ENCODE data around the gene PALLD. TPM values are rescaled to one million over a fixed set of nuclear protein-coding genes. Genes with fewer than 3 reads are reported as not detected.

Gene PALLD
- polyA plus RNA-seq, 1 donor (not counting 4 experiments of a cell fraction or from before 2014, with no cell fraction given) = 136 TPM

DNA sequence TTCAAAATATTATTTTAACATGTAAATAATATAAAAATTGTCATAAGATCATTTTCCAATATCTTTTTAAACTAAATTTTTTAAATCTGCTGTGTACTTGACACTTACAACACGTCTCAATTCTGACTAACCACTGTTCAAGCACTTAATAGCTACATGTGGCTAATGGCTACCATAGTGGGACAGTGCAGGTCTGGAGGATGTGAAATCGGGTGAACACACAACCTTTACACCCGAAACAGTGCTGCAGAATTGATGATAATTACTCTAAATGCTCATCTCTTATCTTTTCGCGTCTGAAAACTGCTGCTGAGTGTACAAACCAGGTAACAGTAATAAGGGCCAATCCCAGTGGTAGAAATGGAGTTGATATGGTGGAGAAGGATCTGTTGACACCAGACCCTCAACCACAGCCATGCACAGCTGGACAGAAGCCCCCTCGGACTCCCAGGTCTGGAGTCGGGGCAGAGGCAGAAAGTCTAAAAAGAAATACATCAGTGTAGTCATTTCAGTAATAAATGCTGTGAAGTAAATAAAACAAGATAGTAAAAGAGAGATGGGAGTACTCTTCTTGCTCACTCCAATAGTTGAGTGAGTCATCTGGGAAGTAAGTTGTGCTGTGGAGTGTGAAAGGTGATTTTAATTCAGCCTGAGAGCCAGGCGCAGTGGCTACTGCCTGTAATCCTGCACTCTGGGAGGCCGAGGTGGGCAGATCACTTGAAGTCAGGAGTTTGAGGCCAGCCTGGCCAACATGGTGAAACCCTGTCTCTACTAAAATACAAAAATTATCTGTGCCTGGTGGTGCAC is 363.2 kb downstream of the PALLD start:
- Histone ChIP-seq H3K27ac (ENCODE audit: control insufficient read depth, insufficient read depth, low read length) (no peak overlapping the region), H3K79me2 (ENCODE audit: control insufficient read depth, insufficient read depth, low read length) (peaks cover 98% of the 10 kb centered on the region)
- dilution Hi-C loops (cut with MboI; ENCODE audit: extremely low pct_ligation_motif_present, low sequenced_read_pairs) = no loop called here

DNA sequence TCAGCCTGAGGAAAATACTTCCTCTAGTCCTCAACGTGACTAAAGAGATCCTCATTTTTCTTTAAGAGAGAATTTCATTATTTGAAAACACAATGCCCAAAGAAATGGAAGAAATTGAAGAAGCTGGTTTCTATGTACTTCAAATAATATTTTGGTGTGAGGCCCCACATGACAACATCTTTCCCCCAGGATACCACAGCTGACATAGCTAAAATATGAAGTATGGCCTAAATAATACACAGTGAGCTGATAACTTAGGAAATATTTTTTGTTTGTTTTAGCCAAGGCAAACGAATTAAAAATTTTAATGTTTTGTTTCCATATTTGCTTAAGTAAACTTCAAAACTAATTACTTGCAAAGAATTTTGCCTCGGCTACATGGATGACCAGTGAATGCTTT is 364.0 kb downstream of the PALLD start:
- Histone ChIP-seq H3K27ac (ENCODE audit: control insufficient read depth, insufficient read depth, low read length) (no peak overlapping the region), H3K9me1 (ENCODE audit: control insufficient read depth, extremely low read depth, insufficient read depth, low read length) (peaks cover 3% of the 10 kb centered on the region), H3K4me2 (ENCODE audit: control insufficient read depth, extremely low read depth, insufficient read depth, low read depth, low read length) (no peak overlapping the region), H3K9ac (ENCODE audit: control insufficient read depth, extremely low read depth, insufficient read depth, low read length) (no peak overlapping the region), H3K4me1 (ENCODE audit: control insufficient read depth, extremely low read depth, insufficient read depth, low read length) (peaks cover 14% of the 10 kb centered on the region), H2AFZ (ENCODE audit: control insufficient read depth, low read length) (no peak overlapping the region), H3K79me2 (ENCODE audit: control insufficient read depth, insufficient read depth, low read length) (peaks cover 98% of the 10 kb centered on the region), H3K9me3 (ENCODE audit: control insufficient read depth, low read depth, low read length) (no peaks in the 10 kb centered on the region), H3K27me3 (ENCODE audit: control insufficient read depth, extremely low read depth, insufficient read depth, low read length) (no peaks in the 10 kb centered on the region), H3K36me3 (ENCODE audit: control insufficient read depth in 2 of 2, extremely low read depth in 1 of 2, insufficient read depth in 2 of 2, low read length in 2 of 2) (peaks cover 17 to 26% of the 10 kb centered on the region in 2 experiments), H3K4me3 (ENCODE audit: control insufficient read depth in 2 of 3, extremely low read depth in 1 of 3, insufficient read depth in 2 of 3, low read depth in 1 of 3, low read length in 3 of 3) (no peak overlapping the region), H4K20me1 (ENCODE audit: control insufficient read depth, extremely low read depth, insufficient read depth, low read length) (peaks cover 12% of the 10 kb centered on the region)
- no peak for TF ChIP-seq EZH2 (IDR thresholded peaks at IDR 0.05; ENCODE audit: low read length)
- TF ChIP-seq, protein P1, sequence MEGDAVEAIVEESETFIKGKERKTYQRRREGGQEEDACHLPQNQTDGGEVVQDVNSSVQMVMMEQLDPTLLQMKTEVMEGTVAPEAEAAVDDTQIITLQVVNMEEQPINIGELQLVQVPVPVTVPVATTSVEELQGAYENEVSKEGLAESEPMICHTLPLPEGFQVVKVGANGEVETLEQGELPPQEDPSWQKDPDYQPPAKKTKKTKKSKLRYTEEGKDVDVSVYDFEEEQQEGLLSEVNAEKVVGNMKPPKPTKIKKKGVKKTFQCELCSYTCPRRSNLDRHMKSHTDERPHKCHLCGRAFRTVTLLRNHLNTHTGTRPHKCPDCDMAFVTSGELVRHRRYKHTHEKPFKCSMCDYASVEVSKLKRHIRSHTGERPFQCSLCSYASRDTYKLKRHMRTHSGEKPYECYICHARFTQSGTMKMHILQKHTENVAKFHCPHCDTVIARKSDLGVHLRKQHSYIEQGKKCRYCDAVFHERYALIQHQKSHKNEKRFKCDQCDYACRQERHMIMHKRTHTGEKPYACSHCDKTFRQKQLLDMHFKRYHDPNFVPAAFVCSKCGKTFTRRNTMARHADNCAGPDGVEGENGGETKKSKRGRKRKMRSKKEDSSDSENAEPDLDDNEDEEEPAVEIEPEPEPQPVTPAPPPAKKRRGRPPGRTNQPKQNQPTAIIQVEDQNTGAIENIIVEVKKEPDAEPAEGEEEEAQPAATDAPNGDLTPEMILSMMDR (optimal IDR thresholded peaks at IDR 0.05 in 1 of 3, IDR thresholded peaks at IDR 0.05 in 1 of 3, conservative IDR thresholded peaks at IDR 0.05 in 1 of 3; ENCODE audit: extremely low read depth in 1 of 3, insufficient read depth in 2 of 3, low read length in 3 of 3) = no peak
- dilution Hi-C loops (cut with MboI; ENCODE audit: extremely low pct_ligation_motif_present, low sequenced_read_pairs) = no loop called here
- DNase-seq (ENCODE audit: low read depth, low spot score) (no peak), FAIRE-seq (no peak)

More for the DNA sequence above, 363.2 kb downstream of the PALLD start:
- Histone ChIP-seq H3K4me3 (ENCODE audit: control insufficient read depth in 2 of 3, extremely low read depth in 1 of 3, insufficient read depth in 2 of 3, low read depth in 1 of 3, low read length in 3 of 3) (no peak overlapping the region), H3K9me3 (ENCODE audit: control insufficient read depth, low read depth, low read length) (no peaks in the 10 kb centered on the region), H3K9ac (ENCODE audit: control insufficient read depth, extremely low read depth, insufficient read depth, low read length) (no peak overlapping the region), H2AFZ (ENCODE audit: control insufficient read depth, low read length) (no peak overlapping the region), H3K9me1 (ENCODE audit: control insufficient read depth, extremely low read depth, insufficient read depth, low read length) (peaks cover 2% of the 10 kb centered on the region), H3K4me1 (ENCODE audit: control insufficient read depth, extremely low read depth, insufficient read depth, low read length) (peaks cover 15% of the 10 kb centered on the region), H4K20me1 (ENCODE audit: control insufficient read depth, extremely low read depth, insufficient read depth, low read length) (peaks cover 12% of the 10 kb centered on the region), H3K27me3 (ENCODE audit: control insufficient read depth, extremely low read depth, insufficient read depth, low read length) (no peaks in the 10 kb centered on the region), H3K36me3 (ENCODE audit: control insufficient read depth in 2 of 2, extremely low read depth in 1 of 2, insufficient read depth in 2 of 2, low read length in 2 of 2) (peaks cover 19 to 31% of the 10 kb centered on the region in 2 experiments), H3K4me2 (ENCODE audit: control insufficient read depth, extremely low read depth, insufficient read depth, low read depth, low read length) (no peak overlapping the region)
- no peak for FAIRE-seq
- TF ChIP-seq EZH2 (IDR thresholded peaks at IDR 0.05; ENCODE audit: low read length) = no peak
- TF ChIP-seq, protein P1 (optimal IDR thresholded peaks at IDR 0.05 in 1 of 3, IDR thresholded peaks at IDR 0.05 in 1 of 3, conservative IDR thresholded peaks at IDR 0.05 in 1 of 3; ENCODE audit: extremely low read depth in 1 of 3, insufficient read depth in 2 of 3, low read length in 3 of 3) = no peak
- DNase-seq (ENCODE audit: low read depth, low spot score) = no peak

All from keratinocyte (primary cell).